Activated CD8-positive, alpha-beta memory T cell treated with anti-CD3 and anti-CD28 coated beads, Interleukin-2, amount 50 U/mL, for 4 hours (primary cell): ENCODE results near the gene EP400.

Source experiments
- DNase-seq: peaks from one replicate; pipeline ENCODE4 v3.0.0-alpha.2; 2020

EP400 gene

GRCh38 chr12:131913666-131914065, 36.1 kb upstream of the EP400 start:
- no peak for DNase-seq

DNA sequence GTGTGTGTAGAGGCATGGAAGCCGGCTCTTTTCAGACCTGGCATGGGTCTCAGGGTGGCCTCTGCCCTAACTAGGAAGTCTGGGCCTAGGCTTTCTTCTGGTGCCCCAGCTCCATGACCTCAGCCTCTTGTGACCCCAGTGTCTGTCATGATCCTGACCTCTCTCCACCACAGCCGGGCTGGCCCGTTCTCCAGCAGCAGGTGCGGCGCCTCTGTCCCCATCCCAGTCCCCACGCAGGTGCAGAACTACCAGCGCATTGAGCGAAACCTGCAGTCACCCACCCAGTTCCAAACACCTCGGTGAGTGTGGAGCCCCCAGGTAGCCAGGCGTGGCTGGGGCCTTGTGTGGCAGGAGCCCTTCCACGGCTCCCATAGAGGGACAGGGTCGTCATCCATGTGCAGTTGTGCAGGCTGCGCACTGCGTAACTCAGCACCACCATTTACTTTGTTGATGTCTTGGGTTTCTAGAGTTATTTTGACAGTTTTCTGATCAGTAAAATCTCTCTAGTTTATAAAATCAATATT, 35.5 kb upstream of the EP400 start:
- no peak for DNase-seq

DNA sequence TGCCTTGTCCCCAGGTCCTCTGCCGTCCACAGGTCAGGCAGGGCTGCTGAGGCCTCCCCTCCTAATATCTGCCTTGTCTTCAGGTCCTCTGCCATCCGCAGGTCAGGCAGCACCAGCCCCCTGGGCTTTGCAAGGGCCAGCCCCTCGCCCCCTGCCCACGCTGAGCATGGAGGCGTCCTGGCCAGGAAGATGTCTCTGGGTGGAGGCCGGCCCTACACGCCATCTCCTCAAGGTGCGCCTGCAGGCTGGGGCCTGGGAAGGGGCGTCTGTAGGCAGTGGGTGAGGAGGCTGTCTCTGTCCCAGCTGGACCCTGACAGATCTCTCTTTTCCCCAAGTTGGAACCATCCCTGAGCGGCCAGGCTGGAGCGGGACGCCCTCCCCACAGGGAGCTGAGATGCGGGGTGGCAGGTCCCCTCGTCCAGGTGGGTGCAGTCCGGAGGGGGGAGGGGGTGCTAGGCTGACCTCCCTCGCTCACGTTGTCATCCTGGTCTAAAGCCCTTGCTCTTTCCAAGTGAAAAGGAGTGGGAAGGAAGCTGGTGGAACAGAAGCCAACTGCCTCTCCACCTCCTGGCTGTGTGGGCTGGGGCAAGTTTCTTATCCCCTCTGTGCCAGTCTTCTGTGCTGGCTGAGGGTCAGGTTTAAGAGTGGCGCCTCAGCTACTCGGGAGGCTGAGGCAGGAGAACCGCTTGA, 34.6 kb upstream of the EP400 start:
- no peak for DNase-seq

GRCh38 chr12:131915823-131916222, 33.9 kb upstream of the EP400 start:
- no peak for DNase-seq

DNA sequence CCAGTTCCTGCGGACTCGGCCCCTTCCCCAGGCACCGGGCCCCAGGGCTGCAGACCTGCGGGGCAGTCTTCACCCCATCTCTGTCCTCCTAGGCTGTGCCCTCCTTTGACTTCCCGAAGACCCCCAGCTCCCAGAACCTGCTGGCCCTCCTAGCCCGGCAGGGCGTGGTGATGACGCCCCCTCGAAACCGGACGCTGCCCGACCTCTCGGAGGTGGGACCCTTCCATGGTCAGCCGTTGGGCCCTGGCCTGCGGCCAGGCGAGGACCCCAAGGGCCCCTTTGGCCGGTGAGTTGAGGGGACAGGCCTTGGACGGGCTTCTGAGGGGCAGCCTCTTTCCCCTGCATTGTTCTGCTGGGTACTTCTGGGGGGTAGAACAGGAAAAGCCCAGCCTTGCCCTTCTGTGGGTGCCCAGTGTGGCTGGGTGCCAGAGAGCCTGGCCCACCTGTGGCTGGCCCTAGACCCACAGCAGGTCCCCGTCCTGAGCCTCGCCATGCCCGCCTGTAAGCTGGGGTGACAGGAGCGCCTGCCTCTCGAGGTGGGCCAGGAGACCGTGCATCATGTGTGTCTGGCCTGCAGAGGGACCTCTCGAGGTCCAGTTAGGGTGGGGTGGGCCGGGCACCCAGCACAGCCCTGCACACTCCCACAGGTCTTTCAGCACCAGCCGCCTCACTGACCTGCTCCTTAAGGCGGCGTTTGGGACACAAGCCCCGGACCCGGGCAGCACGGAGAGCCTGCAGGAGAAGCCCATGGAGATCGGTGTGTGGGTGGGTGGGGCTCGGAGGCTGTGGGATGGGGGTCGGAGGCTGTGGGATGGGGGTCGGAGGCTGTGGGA, 33.2 kb upstream of the EP400 start:
- no peak for DNase-seq

GRCh38 chr12:131917139-131917710, 32.5 kb upstream of the EP400 start:
- no peak for DNase-seq

DNA sequence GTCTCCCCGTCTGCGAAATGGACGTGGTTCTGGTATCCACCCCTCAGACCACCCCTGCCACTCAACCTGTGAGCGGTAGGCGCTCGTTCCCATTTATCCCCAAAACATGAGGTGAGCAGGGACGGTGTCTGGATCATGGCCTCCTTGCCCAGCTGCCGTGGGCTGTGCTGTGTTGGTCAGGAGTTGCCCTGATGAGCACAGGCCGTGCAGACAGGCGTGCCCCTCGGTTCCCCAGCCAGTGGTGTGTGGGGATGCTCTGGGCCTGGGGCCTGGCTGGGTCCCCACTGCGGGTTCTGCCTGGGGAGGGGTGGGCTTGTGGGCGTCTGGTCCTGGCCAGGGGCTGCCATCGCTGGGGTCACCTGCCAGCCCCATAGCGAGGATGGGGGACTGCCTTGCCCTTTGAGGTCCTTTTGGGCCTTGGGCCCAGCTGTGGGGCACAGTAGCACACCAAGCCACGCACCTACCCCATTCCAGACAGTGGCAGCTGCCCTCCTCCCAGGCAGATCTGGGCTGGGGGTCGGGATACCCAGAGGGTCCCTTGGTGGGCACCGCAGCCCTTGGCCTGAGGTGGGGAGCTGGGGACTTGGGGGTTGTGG, 31.9 kb upstream of the EP400 start:
- DNase-seq, result no peak

- DNase-seq, result no peak
Observed at GRCh38 chr12:131918311-131919050, 31.3 kb upstream of the EP400 start.

DNA sequence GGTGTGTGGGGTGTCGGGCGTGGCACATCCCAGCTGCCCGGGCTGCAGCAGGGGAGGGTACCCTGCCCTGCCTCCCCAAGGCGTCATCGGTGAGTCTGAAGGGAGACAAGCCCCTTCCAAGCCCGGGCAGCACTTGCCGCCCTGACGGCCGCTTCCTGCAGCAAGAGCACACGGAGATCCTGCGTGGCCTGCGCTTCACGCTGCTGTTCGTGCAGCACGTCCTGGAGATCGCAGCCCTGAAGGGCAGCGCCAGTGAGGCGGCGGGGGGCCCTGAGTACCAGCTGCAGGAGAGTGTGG, 30.7 kb upstream of the EP400 start:
- no peak for DNase-seq

GRCh38 chr12:131919366-131920156, 30.2 kb upstream of the EP400 start:
- no peak for DNase-seq

DNA sequence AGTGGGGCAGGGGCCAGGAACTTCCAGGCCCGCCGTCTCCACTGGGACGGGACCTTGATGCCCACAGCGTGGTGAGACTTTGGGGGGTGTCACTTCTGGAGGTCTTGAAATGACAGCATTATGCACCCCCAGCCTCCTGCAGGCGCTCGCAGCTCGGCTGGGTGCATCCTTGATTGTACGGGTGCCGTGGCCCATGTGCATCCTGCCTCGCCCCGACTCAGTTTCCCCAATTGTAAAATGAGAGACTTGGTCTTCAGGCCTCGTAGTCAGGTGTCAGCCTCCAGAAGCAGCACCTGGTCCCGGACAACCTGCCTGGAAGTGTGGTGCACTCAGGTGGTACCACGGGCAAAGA, 29.6 kb upstream of the EP400 start:
- DNase-seq, result no peak

- DNase-seq, result no peak
Observed at GRCh38 chr12:131920902-131921840, 28.6 kb upstream of the EP400 start.

GRCh38 chr12:131921866-131922769, 27.6 kb upstream of the EP400 start:
- no peak for DNase-seq

DNA sequence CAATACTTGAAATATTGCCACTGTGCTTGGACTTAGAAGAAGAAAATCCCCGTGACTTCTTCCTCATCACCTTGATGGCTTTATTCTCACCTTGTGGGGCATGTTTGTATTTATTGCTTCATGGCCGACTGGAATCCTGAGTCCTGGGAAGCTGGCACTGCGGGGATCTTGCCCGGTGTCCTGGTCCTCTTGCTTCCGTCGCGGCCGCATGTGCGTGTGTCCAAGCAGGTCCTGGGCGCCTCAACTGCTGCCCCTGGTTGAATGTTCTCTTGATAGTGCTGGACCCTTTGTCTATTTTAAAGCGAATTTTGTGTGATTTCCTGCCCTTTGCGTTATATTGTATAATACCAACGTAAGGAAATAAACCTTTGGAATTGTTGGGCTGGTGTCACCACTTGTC, 27.0 kb upstream of the EP400 start:
- DNase-seq, result no peak

DNA sequence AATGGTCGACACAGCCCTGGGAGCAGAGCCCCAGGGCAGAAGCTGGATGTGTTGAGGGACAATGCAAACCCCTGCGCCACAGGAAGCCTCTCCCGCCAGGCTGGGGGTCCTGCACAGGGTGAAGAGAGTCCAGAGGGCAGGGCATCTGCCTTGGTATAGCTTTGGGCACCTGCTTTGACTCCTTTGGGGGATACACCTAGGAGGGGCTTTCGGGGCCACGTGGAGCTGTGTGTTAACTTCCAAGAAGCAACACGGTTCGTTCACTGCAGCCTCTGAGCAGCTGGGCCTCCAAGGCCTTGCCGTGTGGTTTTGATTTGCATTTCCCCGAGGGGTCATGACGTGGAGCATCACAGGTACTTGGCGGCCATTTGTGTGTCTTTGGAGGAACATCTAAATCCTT, 26.5 kb upstream of the EP400 start:
- no peak for DNase-seq

DNA sequence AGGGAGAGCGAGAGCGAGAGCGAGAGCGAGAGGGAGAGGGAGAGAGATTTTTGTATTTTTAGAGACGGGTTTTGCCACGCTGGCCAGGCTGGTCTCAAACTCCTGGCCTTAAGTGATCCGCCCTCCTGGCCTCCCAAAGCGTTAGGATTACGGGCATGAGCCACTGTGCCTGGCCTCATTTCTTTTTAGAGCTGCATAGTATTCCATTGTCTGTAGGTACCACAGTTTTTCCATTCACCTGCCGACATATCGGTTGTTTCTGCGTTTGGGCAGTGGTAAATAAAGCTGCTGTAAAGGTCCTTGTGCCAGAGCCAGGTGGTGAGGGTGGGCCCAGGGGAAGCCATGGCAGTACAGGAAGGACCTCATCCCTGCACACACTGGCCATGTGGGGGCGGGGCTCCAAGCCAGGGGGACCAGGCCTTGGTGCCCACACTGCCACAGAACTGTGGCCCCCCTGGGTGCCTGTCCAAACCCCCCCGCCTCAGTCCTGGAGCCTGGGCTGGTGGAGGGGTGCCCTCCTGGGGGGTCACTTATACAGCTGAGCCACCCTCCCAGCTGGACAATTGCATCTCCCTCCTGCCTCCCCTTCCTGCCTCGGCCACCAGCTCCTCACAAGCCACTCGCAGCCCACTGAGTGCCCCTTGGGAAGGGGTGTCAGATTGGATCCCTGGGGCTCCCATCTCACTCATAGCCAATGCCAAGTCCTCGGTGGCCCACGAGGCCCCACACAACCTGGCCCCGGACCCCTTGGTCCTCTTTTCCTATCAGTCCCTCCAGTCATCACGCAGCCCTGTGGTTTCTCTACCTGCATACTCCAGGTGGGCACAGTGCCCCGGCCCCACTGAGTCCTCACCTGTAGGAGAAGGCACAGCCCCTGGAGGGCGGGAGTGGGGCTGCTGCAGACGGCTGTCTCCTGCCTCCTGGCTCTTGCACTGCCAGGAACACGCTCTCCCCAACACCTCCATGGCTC, 22.3 kb upstream of the EP400 start:
- DNase-seq, result no peak

DNA sequence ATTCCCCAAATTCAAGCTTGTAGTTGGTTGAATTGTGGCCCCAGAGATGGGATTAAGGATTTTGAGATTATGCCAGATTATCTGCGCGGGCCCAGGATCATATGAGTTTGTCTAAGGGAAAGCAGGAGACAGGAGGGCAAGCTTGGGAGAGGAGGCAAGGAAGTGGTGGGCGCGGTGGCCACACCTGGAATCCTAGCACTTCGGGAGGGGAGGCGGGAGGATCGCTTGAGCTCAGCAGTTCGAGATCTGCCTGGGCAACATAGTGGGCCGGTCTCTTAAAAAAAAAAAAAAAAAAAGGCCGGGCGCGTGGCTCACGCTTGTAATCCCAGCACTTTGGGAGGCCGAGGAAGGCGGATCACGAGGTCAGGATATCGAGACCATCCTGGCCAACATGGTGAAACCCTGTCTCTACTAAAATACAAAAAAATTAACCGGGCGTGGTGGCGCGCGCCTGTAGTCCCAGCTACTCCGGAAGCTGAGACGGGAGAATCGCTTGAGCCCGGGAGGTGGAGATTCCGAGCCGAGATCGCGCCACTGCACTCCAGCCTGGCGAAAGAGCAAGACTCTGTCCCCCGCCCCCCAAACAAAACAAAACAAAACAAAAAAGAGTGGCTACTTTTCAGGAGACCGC, 21.5 kb upstream of the EP400 start:
- no peak for DNase-seq
